Activated T-helper 9 cell treated with anti-CD3 and anti-CD28 coated beads, Interleukin-2, amount 50 U/mL, for 16 hours (primary cell): ENCODE data around the gene MGMT.

Experiments
- DNase-seq: peaks from one replicate; pipeline ENCODE4 v3.0.0-alpha.2; 2020; ENCODE audit warnings: low read depth

MGMT gene

GRCh38 chr10:129455625-129456024, 11.4 kb upstream of the MGMT start:
- DNase-seq: no peak

DNA sequence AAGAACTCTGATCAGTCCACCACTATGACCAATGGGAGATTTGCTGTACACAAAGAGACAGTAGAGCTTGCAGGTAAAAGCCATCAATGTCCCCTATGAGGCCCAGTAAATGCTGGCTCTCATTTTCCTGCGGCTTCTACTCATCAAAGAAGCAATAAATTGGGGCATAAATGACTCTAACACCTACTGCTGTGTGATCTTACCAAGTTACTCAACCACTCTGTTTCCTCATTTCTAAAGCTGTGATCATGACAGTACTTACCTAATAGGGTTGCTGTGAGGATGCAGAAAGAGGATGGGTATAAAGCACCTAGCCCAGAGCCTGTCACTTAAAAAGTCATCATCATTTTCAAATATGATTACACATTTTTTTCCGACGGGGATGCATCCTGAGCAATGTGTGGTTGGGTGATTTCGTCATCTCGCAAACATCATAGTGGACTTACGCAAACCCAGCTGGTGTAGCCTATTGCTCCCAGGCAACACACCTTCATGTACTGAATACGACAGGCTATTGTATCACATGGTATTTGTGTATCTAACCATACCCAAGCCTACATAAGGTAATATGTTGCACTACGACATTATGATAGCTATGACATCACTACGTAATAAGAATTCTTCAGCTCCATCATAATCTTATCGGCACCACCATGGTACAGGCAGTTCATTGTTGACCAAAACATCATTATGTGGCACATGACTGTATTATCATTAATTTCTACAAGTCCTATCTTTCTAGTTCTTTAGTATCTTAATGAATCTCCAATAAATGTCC, 7.1 kb upstream of the MGMT start:
- no peak for DNase-seq

- DNase-seq: no peak
Measured at GRCh38 chr10:129462257-129462795, 4.7 kb upstream of the MGMT start.

GRCh38 chr10:129464251-129464650, 2.8 kb upstream of the MGMT start:
- no peak for DNase-seq

DNA sequence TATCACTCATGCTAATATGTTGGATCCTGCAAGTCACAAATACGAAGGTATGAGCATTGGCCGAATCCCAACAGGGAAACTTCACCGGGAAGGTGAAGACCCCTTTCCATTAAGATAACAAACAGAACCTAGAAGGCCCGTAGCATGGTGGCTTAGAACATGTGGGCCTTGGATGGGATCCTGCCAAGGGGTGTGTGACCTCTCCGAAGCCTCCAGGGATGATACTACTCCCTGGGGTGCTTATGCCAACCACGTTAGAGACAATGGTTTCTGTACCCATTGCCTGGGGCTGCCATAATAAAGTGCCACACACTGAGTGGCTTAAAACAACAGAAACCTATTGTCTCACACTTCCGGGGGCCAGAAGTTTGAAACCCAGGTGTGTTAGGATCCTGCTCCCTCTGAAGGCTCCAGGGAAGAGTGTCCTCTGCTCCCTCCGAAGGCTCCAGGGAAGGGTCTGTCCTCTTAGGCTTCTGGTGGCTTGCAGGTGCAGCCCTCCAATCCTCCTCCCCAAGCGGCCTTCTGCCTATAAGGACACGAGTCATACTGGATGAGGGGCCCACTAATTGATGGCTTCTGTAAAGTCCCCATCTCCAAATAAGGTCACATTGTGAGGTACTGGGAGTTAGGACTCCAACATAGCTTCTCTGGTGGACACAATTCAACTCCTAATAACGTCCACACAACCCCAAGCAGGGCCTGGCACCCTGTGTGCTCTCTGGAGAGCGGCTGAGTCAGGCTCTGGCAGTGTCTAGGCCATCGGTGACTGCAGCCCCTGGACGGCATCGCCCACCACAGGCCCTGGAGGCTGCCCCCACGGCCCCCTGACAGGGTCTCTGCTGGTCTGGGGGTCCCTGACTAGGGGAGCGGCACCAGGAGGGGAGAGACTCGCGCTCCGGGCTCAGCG, 992 bp upstream of the MGMT start:
- DNase-seq: no peak

- DNase-seq: no peak
Measured at GRCh38 chr10:129467359-129468064, 471 bp downstream of the MGMT start.

- no peak for DNase-seq
Measured at GRCh38 chr10:129468187-129468586, 1.1 kb downstream of the MGMT start.

- DNase-seq: no peak
Measured at GRCh38 chr10:129470103-129470851, 3.2 kb downstream of the MGMT start.

GRCh38 chr10:129471447-129472175, 4.6 kb downstream of the MGMT start:
- no peak for DNase-seq

- no peak for DNase-seq
Measured at GRCh38 chr10:129472696-129473555, 5.9 kb downstream of the MGMT start.

GRCh38 chr10:129474642-129475041, 7.6 kb downstream of the MGMT start:
- DNase-seq: no peak

DNA sequence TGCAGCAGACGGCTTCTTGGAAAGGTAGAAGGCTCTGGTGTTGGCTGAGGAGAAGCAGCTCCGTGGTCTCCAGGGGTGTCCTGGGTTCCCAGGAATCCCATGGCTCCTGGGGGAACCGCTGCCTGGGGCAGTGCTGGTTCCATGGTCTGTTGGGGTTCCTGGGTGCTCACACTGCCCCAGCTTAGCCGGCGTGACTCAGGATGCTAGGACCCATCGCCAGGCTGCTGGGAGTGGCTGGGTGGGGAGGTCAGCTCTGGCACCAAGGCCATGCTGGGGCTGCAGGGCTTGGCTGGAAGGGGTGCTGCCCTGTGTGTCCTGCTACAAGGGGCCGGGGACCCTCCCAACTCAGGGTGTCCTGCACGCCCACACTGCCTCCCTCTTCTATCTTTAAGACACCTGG, 9.4 kb downstream of the MGMT start:
- no peak for DNase-seq

- DNase-seq: no peak
Measured at GRCh38 chr10:129477051-129477450, 10.0 kb downstream of the MGMT start.

- no peak for DNase-seq
Measured at GRCh38 chr10:129481641-129482040, 14.6 kb downstream of the MGMT start.

GRCh38 chr10:129483430-129484010, 16.5 kb downstream of the MGMT start:
- no peak for DNase-seq

GRCh38 chr10:129486805-129487204, 19.8 kb downstream of the MGMT start:
- DNase-seq: no peak

- DNase-seq: no peak
Measured at GRCh38 chr10:129491123-129491734, 24.2 kb downstream of the MGMT start.

DNA sequence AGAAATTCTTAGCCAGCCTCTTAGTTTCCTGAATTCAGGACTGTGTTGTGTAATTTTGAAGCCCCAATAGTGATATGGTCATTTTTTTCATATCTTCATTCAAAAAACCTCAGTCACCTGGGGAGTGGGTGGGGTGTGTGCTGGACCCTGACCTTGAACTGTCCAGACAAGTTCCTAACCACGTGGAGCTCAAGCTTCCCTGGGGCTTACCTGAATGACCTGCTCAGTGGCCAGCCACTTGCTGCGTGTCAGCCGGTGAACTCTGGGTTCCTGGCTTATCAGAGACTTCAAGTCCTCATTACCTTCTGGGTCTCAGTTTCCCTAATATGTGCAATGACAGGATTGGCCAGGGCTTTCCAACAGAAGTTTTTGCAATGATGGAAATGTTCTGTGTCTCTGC, 27.1 kb downstream of the MGMT start:
- no peak for DNase-seq

DNA sequence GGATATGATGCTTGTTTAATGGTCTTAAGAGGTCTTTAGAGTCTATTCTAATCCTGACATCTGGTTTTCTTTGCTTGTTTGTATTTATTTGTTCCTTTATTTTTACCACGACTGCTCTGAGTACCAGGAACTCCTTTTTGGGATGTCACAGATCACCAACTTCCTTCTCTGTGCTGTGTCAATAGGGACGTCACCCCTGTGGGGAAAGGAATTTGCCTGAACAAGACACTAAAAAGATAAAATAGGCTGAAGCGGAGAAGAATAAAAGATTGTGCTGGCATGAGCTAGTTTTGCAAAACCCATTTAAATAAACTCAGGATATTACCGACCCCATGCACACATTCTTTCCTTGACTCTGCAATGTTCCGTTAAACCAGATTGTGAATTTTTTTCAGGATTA, 27.7 kb downstream of the MGMT start:
- no peak for DNase-seq
